ENCODE data around the gene ACSS1.

ACSS1 gene

DNA sequence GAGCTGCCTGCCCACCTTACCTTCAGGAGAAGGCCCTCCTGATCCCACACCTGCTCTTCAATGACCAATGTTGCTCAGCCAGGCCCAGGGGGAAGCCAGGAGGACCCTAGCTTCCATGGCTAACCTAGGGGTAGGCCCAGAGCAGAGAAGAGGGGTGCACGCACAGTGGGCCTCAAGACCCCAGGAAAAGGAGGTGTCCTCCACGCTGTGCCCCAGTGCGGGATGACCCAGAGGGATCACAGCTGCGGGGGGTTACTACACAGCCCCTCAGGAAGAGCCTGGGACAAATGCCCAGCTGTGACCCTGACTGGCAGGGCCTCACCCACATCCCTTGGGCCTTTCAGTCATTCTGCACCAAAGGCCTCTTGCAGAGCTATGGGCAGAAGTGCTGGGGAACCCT, 33.8 kb downstream of the ACSS1 start (continued):
- no peak for TF ChIP-seq ESRRG (CRISPR knock-in tag; IDR thresholded peaks at IDR 0.05)
- TF ChIP-seq CSDC2 (CRISPR knock-in tag; IDR thresholded peaks at IDR 0.05): no peak

- no peak for ATAC-seq
- TF ChIP-seq ESRRG (CRISPR knock-in tag; IDR thresholded peaks at IDR 0.05) (no peak), OSR1 (CRISPR knock-in tag; IDR thresholded peaks at IDR 0.05) (no peak), ZFP3 (CRISPR knock-in tag; IDR thresholded peaks at IDR 0.05) (no peak), BACH2 (CRISPR knock-in tag; IDR thresholded peaks at IDR 0.05; ENCODE audit: borderline replicate concordance) (no peak), ZFP30 (CRISPR knock-in tag; IDR thresholded peaks at IDR 0.05) (no peak), SNAI2 (CRISPR knock-in tag; IDR thresholded peaks at IDR 0.05) (no peak), ZNF8 (CRISPR knock-in tag; IDR thresholded peaks at IDR 0.05) (no peak), PATZ1 (CRISPR knock-in tag; IDR thresholded peaks at IDR 0.05; ENCODE audit: borderline replicate concordance) (no peak), TCF4 (CRISPR knock-in tag; IDR thresholded peaks at IDR 0.05; ENCODE audit: borderline replicate concordance) (no peak), ARNTL (CRISPR knock-in tag; IDR thresholded peaks at IDR 0.05; ENCODE audit: borderline replicate concordance, low read depth) (no peak), TOX (CRISPR knock-in tag; IDR thresholded peaks at IDR 0.05; ENCODE audit: borderline replicate concordance) (no peak)
Observed at GRCh38 chr20:25023356-25023755, 34.6 kb downstream of the ACSS1 start.

GRCh38 chr20:25022680-25023079, 35.3 kb downstream of the ACSS1 start:
- ATAC-seq: no peak
- TF ChIP-seq TSHZ2 (CRISPR knock-in tag; IDR thresholded peaks at IDR 0.05): no peak
- no peak for TF ChIP-seq PATZ1 (CRISPR knock-in tag; IDR thresholded peaks at IDR 0.05; ENCODE audit: borderline replicate concordance)
- TF ChIP-seq GLIS3 (CRISPR knock-in tag; IDR thresholded peaks at IDR 0.05): no peak
- no peak for TF ChIP-seq OSR1 (CRISPR knock-in tag; IDR thresholded peaks at IDR 0.05)
- TF ChIP-seq ZC3H10 (CRISPR knock-in tag; IDR thresholded peaks at IDR 0.05): no peak
- no peak for TF ChIP-seq TOX (CRISPR knock-in tag; IDR thresholded peaks at IDR 0.05; ENCODE audit: borderline replicate concordance)
- TF ChIP-seq ZNF8 (CRISPR knock-in tag; IDR thresholded peaks at IDR 0.05): no peak

DNA sequence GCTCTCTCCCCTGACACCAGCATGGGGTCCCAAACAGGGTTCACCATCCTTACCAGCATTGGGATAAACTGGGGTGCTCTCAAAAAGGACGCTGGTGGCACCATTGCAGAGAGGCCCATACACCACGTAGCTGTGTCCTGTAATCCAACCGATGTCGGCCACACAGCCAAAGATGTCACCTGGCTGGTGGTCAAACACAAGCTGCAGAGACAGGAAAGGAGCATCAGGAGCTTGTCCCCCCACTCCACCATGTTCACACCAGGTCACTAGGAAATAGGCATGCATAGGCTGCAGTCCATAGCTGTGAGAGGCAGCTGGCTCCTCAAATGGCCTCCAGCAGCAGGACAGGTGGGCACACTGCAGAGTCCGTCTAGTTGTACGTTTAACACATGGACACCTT, 36.6 kb downstream of the ACSS1 start:
- ATAC-seq: no peak
- TF ChIP-seq ARNTL (CRISPR knock-in tag; IDR thresholded peaks at IDR 0.05; ENCODE audit: borderline replicate concordance, low read depth): no peak
- TF ChIP-seq TSHZ2 (CRISPR knock-in tag; IDR thresholded peaks at IDR 0.05): no peak
- TF ChIP-seq ISL1 (CRISPR knock-in tag; IDR thresholded peaks at IDR 0.05): no peak
- no peak for TF ChIP-seq CSDC2 (CRISPR knock-in tag; IDR thresholded peaks at IDR 0.05)
- TF ChIP-seq ZFP30 (CRISPR knock-in tag; IDR thresholded peaks at IDR 0.05): no peak
- no peak for TF ChIP-seq CSRNP3 (CRISPR knock-in tag; IDR thresholded peaks at IDR 0.05)
- TF ChIP-seq TCF4 (CRISPR knock-in tag; IDR thresholded peaks at IDR 0.05; ENCODE audit: borderline replicate concordance): no peak
- TF ChIP-seq ZC3H10 (CRISPR knock-in tag; IDR thresholded peaks at IDR 0.05): no peak
- no peak for TF ChIP-seq ZNF565 (CRISPR knock-in tag; conservative IDR thresholded peaks at IDR 0.05; ENCODE audit: low read depth)
- no peak for TF ChIP-seq PPARA (CRISPR knock-in tag; IDR thresholded peaks at IDR 0.05; ENCODE audit: borderline replicate concordance)
- TF ChIP-seq BACH2 (CRISPR knock-in tag; IDR thresholded peaks at IDR 0.05; ENCODE audit: borderline replicate concordance): no peak
- TF ChIP-seq ZNF8 (CRISPR knock-in tag; IDR thresholded peaks at IDR 0.05): no peak

All from SK-N-SH treated with all-trans-retinoic acid at 6 μM for 48 hours (cell line).